HepG2 (cell line): ENCODE data around the gene VPS52.
A peak's percentile ranks its signal among the peaks of the same experiment; 100 is the strongest.

Experiments used
- CTCF ChIP-seq: sonication (generic); formaldehyde crosslinking; IDR thresholded peaks from 2 replicates; pipeline ENCODE4 v1.5.0; 2020; ENCODE audit warnings: mild to moderate bottlenecking, missing genetic modification reagents, moderate library complexity
- E2F1 ChIP-seq: sonication (generic); formaldehyde crosslinking; IDR thresholded peaks from 2 replicates; pipeline ENCODE4 v1.5.0; 2020; ENCODE audit warnings: missing genetic modification reagents
- EZH2 ChIP-seq: conservative IDR thresholded peaks from 2 replicates; pipeline ENCODE4 v1.6.1; 2012; ENCODE audit warnings: mild to moderate bottlenecking, low read depth, low read length, moderate library complexity
- FOXK2 ChIP-seq: fragments of 450-650 bp; IDR thresholded peaks from 2 replicates; pipeline ENCODE4 v1.6.1; 2016
- MXI1 ChIP-seq: IDR thresholded peaks from 3 replicates; pipeline ENCODE4 v1.6.1; 2012; ENCODE audit warnings: low read depth, low read length, inconsistent platforms, borderline replicate concordance
- NFATC3 ChIP-seq: sonication (generic); formaldehyde crosslinking; IDR thresholded peaks from 2 replicates; pipeline ENCODE4 v1.5.1; 2020; ENCODE audit warnings: mild to moderate bottlenecking, missing genetic modification reagents
- PCBP1 ChIP-seq: fragments of 200-400 bp; formaldehyde crosslinking; IDR thresholded peaks from 2 replicates; pipeline ENCODE4 v1.6.1; 2017; ENCODE audit warnings: mild to moderate bottlenecking, low read depth, low read length, borderline replicate concordance
- RBFOX2 ChIP-seq: fragments of 200-400 bp; formaldehyde crosslinking; IDR thresholded peaks from 2 replicates; pipeline ENCODE4 v1.6.1; 2017; ENCODE audit warnings: low read depth, mild to moderate bottlenecking, low read length
- SMARCC2 ChIP-seq: fragments of 450-650 bp; IDR thresholded peaks from 2 replicates; pipeline ENCODE4 v1.6.1; 2017; ENCODE audit warnings: antibody characterized with exemption, mild to moderate bottlenecking
- YY1 ChIP-seq: IDR thresholded peaks from 2 replicates; pipeline ENCODE4 v1.6.1; 2011; ENCODE audit warnings: low read length, low read depth, moderate library complexity, mild to moderate bottlenecking; ENCODE audit not compliant: insufficient read depth, insufficient replicate concordance
- ZBTB38 ChIP-seq: sonication (generic); formaldehyde crosslinking; IDR thresholded peaks from 2 replicates; pipeline ENCODE4 v1.5.1; 2020; ENCODE audit warnings: mild to moderate bottlenecking, missing genetic modification reagents
- ZNF703 ChIP-seq: sonication (generic); formaldehyde crosslinking; IDR thresholded peaks from 2 replicates; pipeline ENCODE4 v1.5.1; 2020; ENCODE audit warnings: missing genetic modification reagents, mild to moderate bottlenecking, moderate library complexity, borderline replicate concordance
- TF ChIP-seq, protein P1 (sequence below): sonication (generic); formaldehyde crosslinking; IDR thresholded peaks from 2 replicates; pipeline ENCODE4 v1.5.0; 2020; ENCODE audit warnings: missing genetic modification reagents

GRCh38 chr6:33251395-33252012, 20.2 kb downstream of the VPS52 start:
- TF ChIP-seq YY1 (no peak), RBFOX2 (0 out of 2 replicates have a peak, but pooled peaks have one; percentile 30), FOXK2 (no peak), SMARCC2 (no peak), ZNF703 (no peak), CTCF (CRISPR knock-in tag) (no peak), E2F1 (CRISPR knock-in tag) (no peak), MXI1 (no peak), PCBP1 (no peak), ZBTB38 (CRISPR knock-in tag) (no peak), EZH2 (no peak), NFATC3 (CRISPR knock-in tag) (no peak)
- TF ChIP-seq, protein P1, sequence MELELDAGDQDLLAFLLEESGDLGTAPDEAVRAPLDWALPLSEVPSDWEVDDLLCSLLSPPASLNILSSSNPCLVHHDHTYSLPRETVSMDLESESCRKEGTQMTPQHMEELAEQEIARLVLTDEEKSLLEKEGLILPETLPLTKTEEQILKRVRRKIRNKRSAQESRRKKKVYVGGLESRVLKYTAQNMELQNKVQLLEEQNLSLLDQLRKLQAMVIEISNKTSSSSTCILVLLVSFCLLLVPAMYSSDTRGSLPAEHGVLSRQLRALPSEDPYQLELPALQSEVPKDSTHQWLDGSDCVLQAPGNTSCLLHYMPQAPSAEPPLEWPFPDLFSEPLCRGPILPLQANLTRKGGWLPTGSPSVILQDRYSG = no peak
